GM21576 (cell line): ENCODE results near the gene P2RY4.
"Not testable (repeated sequence)": the region's sequence is repeated elsewhere in the genome, so short reads cannot be mapped to it uniquely, and the experiment has no call there.

ENCODE experiments used
- ATAC-seq: cut with Tn5 transposase; IDR thresholded peaks from one replicate; pipeline ENCODE4 v1.9.1; 2021; ENCODE audit warnings: mild to moderate bottlenecking, moderate library complexity; ENCODE audit not compliant: unreplicated experiment

Gene P2RY4

GRCh38 chrX:70260104-70260503 is at the start of gene P2RY4:
TSS of gene P2RY4 (minus strand) at chrX:70260204. CDS start at chrX:70259624, 580 bp downstream.
- no peak for ATAC-seq

- no peak for ATAC-seq
Measured at GRCh38 chrX:70301716-70302115, 41.7 kb upstream of the P2RY4 start.

- ATAC-seq, result no peak
Measured at GRCh38 chrX:70293621-70294020, 33.6 kb upstream of the P2RY4 start.

- ATAC-seq, result no peak
Measured at GRCh38 chrX:70292788-70293187, 32.8 kb upstream of the P2RY4 start.

GRCh38 chrX:70289793-70290770 is 30.1 kb upstream of the P2RY4 start, which contains the start of the genes KIF4A and PDZD11:
TSS of gene KIF4A (plus strand) at chrX:70290104. CDS start at chrX:70290459, 355 bp downstream.
TSS of gene PDZD11 (minus strand) at chrX:70289927. CDS start at chrX:70289341, 586 bp downstream.
- peak; percentile 94 for ATAC-seq

- no peak for ATAC-seq
Measured at GRCh38 chrX:70289168-70289792, 29.3 kb upstream of the P2RY4 start.

- no peak for ATAC-seq
Measured at GRCh38 chrX:70281951-70282350, 21.9 kb upstream of the P2RY4 start, which contains the start of gene RAB41. TSS of gene RAB41 (plus strand) at chrX:70282172. CDS start at chrX:70282218, 46 bp downstream.

GRCh38 chrX:70280573-70280972 is 20.6 kb upstream of the P2RY4 start:
- ATAC-seq, result no peak

GRCh38 chrX:70279081-70279480 is 19.1 kb upstream of the P2RY4 start:
- no peak for ATAC-seq

- not testable (repeated sequence) for ATAC-seq
Measured at GRCh38 chrX:70274029-70274428, 14.0 kb upstream of the P2RY4 start.

GRCh38 chrX:70268034-70268433 is 8.0 kb upstream of the P2RY4 start, which contains the start of gene ARR3:
TSS of gene ARR3 (plus strand) at chrX:70268334. CDS start at chrX:70269386, 1,052 bp downstream.
- no peak for ATAC-seq

GRCh38 chrX:70264784-70265183 is 4.8 kb upstream of the P2RY4 start:
- no peak for ATAC-seq

- ATAC-seq, result no peak
Measured at GRCh38 chrX:70262952-70263567, 3.1 kb upstream of the P2RY4 start.

GRCh38 chrX:70257423-70258288 is 2.3 kb downstream of the P2RY4 start:
- ATAC-seq, result no peak

GRCh38 chrX:70255452-70255851 is 4.6 kb downstream of the P2RY4 start:
- no peak for ATAC-seq

GRCh38 chrX:70254909-70255308 is 5.1 kb downstream of the P2RY4 start:
- ATAC-seq, result no peak

GRCh38 chrX:70254063-70254400 is 6.0 kb downstream of the P2RY4 start:
- no peak for ATAC-seq

GRCh38 chrX:70253377-70254062 is 6.5 kb downstream of the P2RY4 start:
- ATAC-seq, result no peak

- ATAC-seq, result no peak
Measured at GRCh38 chrX:70252491-70252890, 7.5 kb downstream of the P2RY4 start.

- no peak for ATAC-seq
Measured at GRCh38 chrX:70247252-70247651, 12.8 kb downstream of the P2RY4 start.
